ENCODE results near the gene SUMO1. TPM values are rescaled to one million over a fixed set of nuclear protein-coding genes. Genes with fewer than 3 reads are reported as not detected.

SUMO1 gene
- total and polyA plus RNA-seq, 2 donors (not counting 1 experiment from before 2014, with no cell fraction given): 15.6 to 60.0 TPM

GRCh38 chr2:202278944-202279343, 40.5 kb upstream of the SUMO1 start:
- Histone ChIP-seq H3K9ac (ENCODE audit: low read length) (no peak overlapping the region), H3K36me3 (replicated peaks in 1 of 2; ENCODE audit: control extremely low read depth in 1 of 2, control insufficient read depth in 1 of 2, extremely low read depth in 1 of 2, insufficient read depth in 2 of 2, low read length in 1 of 2) (peaks cover 0 to 70% of the 10 kb centered on the region in 2 experiments), H3K27me3 (replicated peaks in 1 of 4; ENCODE audit: control extremely low read depth in 1 of 4, control insufficient read depth in 3 of 4, insufficient read depth in 4 of 4, low read length in 3 of 4) (no peaks in the 10 kb centered on the region), H2AFZ (ENCODE audit: insufficient read depth, low read depth, low read length, poor library complexity, severe bottlenecking) (no peak overlapping the region), H3K27ac (ENCODE audit: low read length in 2 of 2) (no peak overlapping the region), H3K79me2 (ENCODE audit: control insufficient read depth, insufficient read depth, low read length) (peaks cover 71% of the 10 kb centered on the region), H3K4me2 (replicated peaks; ENCODE audit: low read depth, low read length, poor library complexity, severe bottlenecking) (no peak overlapping the region), H4K20me1 (ENCODE audit: control insufficient read depth, insufficient read depth, low read length, poor library complexity, severe bottlenecking) (peaks cover 71% of the 10 kb centered on the region), H3K4me1 (ENCODE audit: control insufficient read depth in 2 of 2, insufficient read depth in 2 of 2, low read length in 2 of 2) (no peaks in the 10 kb centered on the region), H3K4me3 (ENCODE audit: control extremely low read depth in 1 of 5, extremely low read depth in 1 of 5, insufficient read depth in 1 of 5, low read depth in 2 of 5, low read length in 4 of 5) (no peak overlapping the region), H3K9me3 (ENCODE audit: control extremely low read depth in 1 of 3, control insufficient read depth in 2 of 3, insufficient read depth in 1 of 3, low read length in 2 of 3) (no peaks in the 10 kb centered on the region)
- intact Hi-C loops (cut with micrococcal nuclease): no loop called here
- ChIA-PET CTCF (interaction anchor here (0.5 kb wide), 1 partner anchor 45 kb away, joined by 3 read pairs; no protein-coding TSS in a partner anchor), POLR2A (interaction anchor here (0.5 kb wide), 1 partner anchor 15 kb away, joined by 6 read pairs; no protein-coding TSS in a partner anchor)
- DNase-seq (no peak), ATAC-seq (ENCODE audit: low read depth) (no peak)
- H3K9me3 Mint-ChIP-seq (ENCODE audit: insufficient read depth): no peaks in the 10 kb centered on the region
- no peak overlapping the region for H3K4me3 Mint-ChIP-seq
- no peaks in the 10 kb centered on the region for H3K27me3 Mint-ChIP-seq
- no CpG with 5 or more reads among the region's 1 CpG for WGBS (ENCODE audit: insufficient coverage)
- peaks cover 8% of the 10 kb centered on the region for H3K4me1 Mint-ChIP-seq
- TF ChIP-seq CTCF (IDR thresholded peaks at IDR 0.05): peak; percentile 36
- TF ChIP-seq EZH2 (IDR thresholded peaks at IDR 0.05; ENCODE audit: borderline replicate concordance, insufficient read depth, low read depth, low read length, poor library complexity, severe bottlenecking): no peak
- H3K27ac Mint-ChIP-seq: no peak overlapping the region

- POLR2A ChIA-PET: interaction anchor here (0.6 kb wide), 1 partner anchor 14 kb away, joined by 4 read pairs; no protein-coding TSS in a partner anchor
- H3K36me3 ChIP-seq (replicated peaks in 1 of 2; ENCODE audit: control extremely low read depth in 1 of 2, control insufficient read depth in 1 of 2, extremely low read depth in 1 of 2, insufficient read depth in 2 of 2, low read length in 1 of 2): peaks cover 0 to 63% of the 10 kb centered on the region in 2 experiments
- Mint-ChIP-seq H3K27me3 (no peaks in the 10 kb centered on the region), H3K9me3 (ENCODE audit: insufficient read depth) (no peaks in the 10 kb centered on the region), H3K4me3 (no peak overlapping the region), H3K4me1 (peaks cover 8% of the 10 kb centered on the region), H3K27ac (no peak overlapping the region)
- intact Hi-C loops (cut with micrococcal nuclease): no loop called here
- no peaks in the 10 kb centered on the region for H3K4me1 ChIP-seq (ENCODE audit: control insufficient read depth in 2 of 2, insufficient read depth in 2 of 2, low read length in 2 of 2)
- H3K27ac ChIP-seq (ENCODE audit: low read length in 2 of 2): no peak overlapping the region
- peaks cover 79% of the 10 kb centered on the region for H3K79me2 ChIP-seq (ENCODE audit: control insufficient read depth, insufficient read depth, low read length)
- H3K27me3 ChIP-seq (replicated peaks in 1 of 4; ENCODE audit: control extremely low read depth in 1 of 4, control insufficient read depth in 3 of 4, insufficient read depth in 4 of 4, low read length in 3 of 4): no peaks in the 10 kb centered on the region
- no peak for DNase-seq
- H3K4me2 ChIP-seq (replicated peaks; ENCODE audit: low read depth, low read length, poor library complexity, severe bottlenecking): no peak overlapping the region
- CTCF ChIA-PET: no interaction called here
- H4K20me1 ChIP-seq (ENCODE audit: control insufficient read depth, insufficient read depth, low read length, poor library complexity, severe bottlenecking): peaks cover 76% of the 10 kb centered on the region
- no peak overlapping the region for H3K9ac ChIP-seq (ENCODE audit: low read length)
- 67% methylated on average over 1 of the region's 6 CpGs for WGBS (ENCODE audit: insufficient coverage)
- H3K9me3 ChIP-seq (ENCODE audit: control extremely low read depth in 1 of 3, control insufficient read depth in 2 of 3, insufficient read depth in 1 of 3, low read length in 2 of 3): no peaks in the 10 kb centered on the region
- no peak for TF ChIP-seq EZH2 (IDR thresholded peaks at IDR 0.05; ENCODE audit: borderline replicate concordance, insufficient read depth, low read depth, low read length, poor library complexity, severe bottlenecking)
- TF ChIP-seq CTCF (IDR thresholded peaks at IDR 0.05): no peak
- no peak overlapping the region for H2AFZ ChIP-seq (ENCODE audit: insufficient read depth, low read depth, low read length, poor library complexity, severe bottlenecking)
- H3K4me3 ChIP-seq (ENCODE audit: control extremely low read depth in 1 of 5, extremely low read depth in 1 of 5, insufficient read depth in 1 of 5, low read depth in 2 of 5, low read length in 4 of 5): no peak overlapping the region
- peak; percentile 10 for ATAC-seq (ENCODE audit: low read depth)
Observed at GRCh38 chr2:202278036-202278760, 39.8 kb upstream of the SUMO1 start.

Measured in B cell (primary cell).